MM.1S (cell line): ENCODE measurements around the gene CDK12.
"Not testable (repeated sequence)": the region's sequence is repeated elsewhere in the genome, so short reads cannot be mapped to it uniquely, and the experiment has no call there.

ENCODE experiments used
- DNase-seq: peaks from one replicate; pipeline ENCODE4 v3.0.0-alpha.2; 2015
- H2AFZ ChIP-seq: fragments of 300-600 bp; sonication (generic); 2 replicates; pipeline ENCODE4 v1.6.0; 2016; ENCODE audit warnings: antibody characterized with exemption, low read length
- H3F3A ChIP-seq: fragments of 300-600 bp; sonication (generic); 2 replicates; pipeline ENCODE4 v1.6.1; 2016; ENCODE audit warnings: mild to moderate bottlenecking, antibody characterized with exemption, low read length, moderate library complexity, mixed read lengths; ENCODE audit not compliant: insufficient read depth
- H3K27ac ChIP-seq: fragments of 300-600 bp; sonication (generic); 2 replicates; pipeline ENCODE4 v1.5.1; 2016; ENCODE audit warnings: mild to moderate bottlenecking, low read length
- H3K27me3 ChIP-seq: fragments of 300-600 bp; sonication (generic); replicated peaks from 2 replicates; pipeline ENCODE4 v1.6.0; 2016; ENCODE audit warnings: low read length; ENCODE audit not compliant: insufficient read depth
- H3K36me3 ChIP-seq: fragments of 300-600 bp; sonication (generic); replicated peaks from 2 replicates; pipeline ENCODE4 v1.6.1; 2016; ENCODE audit warnings: mild to moderate bottlenecking, low read length, mixed read lengths; ENCODE audit not compliant: insufficient read depth
- H3K4me1 ChIP-seq: fragments of 300-600 bp; sonication (generic); 2 replicates; pipeline ENCODE4 v1.6.1; 2016; ENCODE audit warnings: low read length, mixed read lengths
- H3K4me2 ChIP-seq: fragments of 300-600 bp; sonication (generic); 2 replicates; pipeline ENCODE4 v1.6.0; 2016; ENCODE audit warnings: low read depth, low read length
- H3K4me3 ChIP-seq: fragments of 300-600 bp; sonication (generic); 2 replicates; pipeline ENCODE4 v1.5.1; 2016; ENCODE audit warnings: low read length, mixed read lengths
- H3K79me2 ChIP-seq: fragments of 300-600 bp; sonication (generic); 2 replicates; pipeline ENCODE4 v1.6.1; 2016; ENCODE audit warnings: mixed run types, low read length, mixed read lengths
- H3K9ac ChIP-seq: fragments of 300-600 bp; sonication (generic); 2 replicates; pipeline ENCODE4 v1.6.1; 2016; ENCODE audit warnings: low read length, mixed read lengths
- H3K9me2 ChIP-seq: fragments of 300-600 bp; sonication (generic); replicated peaks from 2 replicates; pipeline ENCODE4 v1.6.1; 2016; ENCODE audit warnings: mild to moderate bottlenecking, low read length, mixed read lengths; ENCODE audit not compliant: insufficient read depth
- H3K9me3 ChIP-seq: fragments of 300-600 bp; sonication (generic); replicated peaks from 2 replicates; pipeline ENCODE4 v1.6.1; 2016; ENCODE audit warnings: mild to moderate bottlenecking, low read length, mixed read lengths; ENCODE audit not compliant: insufficient read depth
- H4K20me1 ChIP-seq: fragments of 300-600 bp; sonication (generic); 2 replicates; pipeline ENCODE4 v1.6.1; 2016; ENCODE audit warnings: mild to moderate bottlenecking, low read length, moderate library complexity, mixed read lengths; ENCODE audit not compliant: insufficient read depth
- CTCF ChIP-seq: fragments of 300-600 bp; sonication (generic); IDR thresholded peaks from 2 replicates; pipeline ENCODE4 v1.5.1; 2016; ENCODE audit warnings: antibody characterized with exemption, low read length, mixed read lengths
- EZH2 ChIP-seq: fragments of 300-600 bp; sonication (generic); optimal IDR thresholded peaks from 2 replicates; pipeline ENCODE3; 2017; ENCODE audit warnings: low read depth, mild to moderate bottlenecking, antibody characterized with exemption, low read length, mixed read lengths
- EZH2phosphoT487 ChIP-seq: fragments of 300-600 bp; sonication (generic); IDR thresholded peaks from 2 replicates; pipeline ENCODE4 v1.6.1; 2018; ENCODE audit warnings: antibody characterized with exemption, low read length

CDK12 gene

GRCh38 chr17:39461113-39461925, at the start of gene CDK12:
Gene CDK12 (plus strand): TSS chr17:39461486. CDS start chr17:39462072, 586 bp downstream.
- Histone ChIP-seq H3F3A (peaks cover 4% of the 10 kb centered on the region), H3K36me3 (no peaks in the 10 kb centered on the region), H2AFZ (peak within 1 kb of the TSS; percentile 88), H3K4me3 (peak within 1 kb of the TSS; percentile 94), H3K9ac (peak within 1 kb of the TSS; percentile 96), H3K4me1 (no peaks in the 10 kb centered on the region), H3K27me3 (no peaks in the 10 kb centered on the region), H4K20me1 (0 out of 2 replicates have a peak, but pooled peaks cover 6% of the 10 kb centered on the region), H3K4me2 (peak within 1 kb of the TSS; percentile 92), H3K27ac (peak within 1 kb of the TSS; percentile 91), H3K9me2 (no peaks in the 10 kb centered on the region), H3K9me3 (no peaks in the 10 kb centered on the region), H3K79me2 (peaks cover 49% of the 10 kb centered on the region)
- TF ChIP-seq CTCF (no peak), EZH2 (no peak), EZH2phosphoT487 (no peak)
- DNase-seq = peak; percentile 100

- Histone ChIP-seq H3K27me3 (no peaks in the 10 kb centered on the region), H4K20me1 (no peaks in the 10 kb centered on the region), H3K9ac (no peak overlapping the region), H2AFZ (no peak overlapping the region), H3K4me3 (no peak overlapping the region), H3K27ac (no peak overlapping the region), H3K4me2 (no peak overlapping the region), H3K79me2 (no peaks in the 10 kb centered on the region), H3F3A (no peaks in the 10 kb centered on the region), H3K4me1 (no peaks in the 10 kb centered on the region), H3K36me3 (peaks cover 5% of the 10 kb centered on the region; the same call in 1 of the 2 replicates), H3K9me3 (no peaks in the 10 kb centered on the region), H3K9me2 (no peaks in the 10 kb centered on the region)
- DNase-seq = no peak
- TF ChIP-seq EZH2 (no peak), EZH2phosphoT487 (no peak), CTCF (no peak)
These were observed 45.1 kb upstream of the CDK12 start for GRCh38 chr17:39416141-39416540.

GRCh38 chr17:39429600-39429999, 31.7 kb upstream of the CDK12 start:
- Histone ChIP-seq H3K27ac (no peak overlapping the region), H3K4me1 (no peaks in the 10 kb centered on the region), H3K27me3 (no peaks in the 10 kb centered on the region), H3K9me3 (no peaks in the 10 kb centered on the region), H3K79me2 (no peaks in the 10 kb centered on the region), H3F3A (no peaks in the 10 kb centered on the region), H3K4me2 (no peak overlapping the region), H3K9ac (no peak overlapping the region), H4K20me1 (no peaks in the 10 kb centered on the region), H3K9me2 (no peaks in the 10 kb centered on the region), H2AFZ (no peak overlapping the region), H3K36me3 (peaks cover 11% of the 10 kb centered on the region; the same call in 1 of the 2 replicates), H3K4me3 (no peak overlapping the region)
- no peak for TF ChIP-seq EZH2
- no peak for DNase-seq

- not testable (repeated sequence) for H3K27me3 ChIP-seq, H3K36me3 ChIP-seq, H3K9ac ChIP-seq, H3K4me1 ChIP-seq, H3K9me2 ChIP-seq, H3K9me3 ChIP-seq, H3K4me2 ChIP-seq, H4K20me1 ChIP-seq, H3F3A ChIP-seq, DNase-seq, H2AFZ ChIP-seq, H3K27ac ChIP-seq, H3K4me3 ChIP-seq, H3K79me2 ChIP-seq
These were observed 21.4 kb upstream of the CDK12 start for GRCh38 chr17:39439868-39440267.
